Measurements from ENCODE around the gene CD8B. TPM values are rescaled to one million over a fixed set of nuclear protein-coding genes. Genes with fewer than 3 reads are reported as not detected.

Gene CD8B
- total and polyA plus RNA-seq, 2 of the 8 experiments (the other 6 are each of a cell fraction or from before 2014, with no cell fraction given), result 0.35 to 0.63 TPM

GRCh38 chr2:86772611-86773010 is 89.1 kb downstream of the CD8B start (continued):
- no peak for TF ChIP-seq SP2 (IDR thresholded peaks at IDR 0.05; ENCODE audit: low read length)
- no peak for TF ChIP-seq RFX5 (IDR thresholded peaks at IDR 0.05; ENCODE audit: borderline replicate concordance, low read depth, low read length)
- TF ChIP-seq ASH2L (IDR thresholded peaks at IDR 0.05; ENCODE audit: low read length), result no peak
- no peak for TF ChIP-seq POU5F1 (IDR thresholded peaks at IDR 0.05; ENCODE audit: low read depth, low read length)
- TF ChIP-seq RXRA (IDR thresholded peaks at IDR 0.05; ENCODE audit: insufficient read depth, low read depth, low read length), result no peak

Measured in H1 (cell line).